VCaP (cell line): ENCODE data around the gene BNIPL.

Experiments used
- H3K27ac ChIP-seq: fragments of 450-650 bp; 2 replicates; pipeline ENCODE4 v1.5.1; 2017
- TF ChIP-seq, protein P1 (sequence below): fragments of 450-650 bp; conservative IDR thresholded peaks from 2 replicates; pipeline ENCODE4 v1.5.1; 2017; ENCODE audit warnings: mild to moderate bottlenecking, moderate library complexity

The BNIPL gene

DNA sequence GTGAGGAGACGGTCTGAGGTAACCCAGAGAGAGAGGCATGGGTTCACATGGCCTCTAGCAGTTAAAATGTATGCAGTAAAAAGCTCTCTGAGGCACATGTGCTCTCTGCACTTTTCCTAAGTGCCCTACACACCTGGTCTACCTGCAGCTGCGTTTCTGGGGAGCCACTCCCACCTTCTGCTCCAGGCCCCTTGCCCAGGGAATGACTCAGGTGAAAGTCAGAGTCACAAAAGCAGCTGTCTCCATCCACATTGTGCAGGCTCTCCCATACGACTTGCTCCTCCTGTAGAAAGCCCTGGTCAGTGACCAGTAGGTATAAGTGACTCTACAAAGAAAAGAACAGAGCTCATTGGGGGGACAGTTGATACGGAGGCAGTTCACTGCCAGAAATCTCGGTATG, 38.4 kb upstream of the BNIPL start:
- TF ChIP-seq, protein P1, sequence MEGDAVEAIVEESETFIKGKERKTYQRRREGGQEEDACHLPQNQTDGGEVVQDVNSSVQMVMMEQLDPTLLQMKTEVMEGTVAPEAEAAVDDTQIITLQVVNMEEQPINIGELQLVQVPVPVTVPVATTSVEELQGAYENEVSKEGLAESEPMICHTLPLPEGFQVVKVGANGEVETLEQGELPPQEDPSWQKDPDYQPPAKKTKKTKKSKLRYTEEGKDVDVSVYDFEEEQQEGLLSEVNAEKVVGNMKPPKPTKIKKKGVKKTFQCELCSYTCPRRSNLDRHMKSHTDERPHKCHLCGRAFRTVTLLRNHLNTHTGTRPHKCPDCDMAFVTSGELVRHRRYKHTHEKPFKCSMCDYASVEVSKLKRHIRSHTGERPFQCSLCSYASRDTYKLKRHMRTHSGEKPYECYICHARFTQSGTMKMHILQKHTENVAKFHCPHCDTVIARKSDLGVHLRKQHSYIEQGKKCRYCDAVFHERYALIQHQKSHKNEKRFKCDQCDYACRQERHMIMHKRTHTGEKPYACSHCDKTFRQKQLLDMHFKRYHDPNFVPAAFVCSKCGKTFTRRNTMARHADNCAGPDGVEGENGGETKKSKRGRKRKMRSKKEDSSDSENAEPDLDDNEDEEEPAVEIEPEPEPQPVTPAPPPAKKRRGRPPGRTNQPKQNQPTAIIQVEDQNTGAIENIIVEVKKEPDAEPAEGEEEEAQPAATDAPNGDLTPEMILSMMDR: no peak
- H3K27ac ChIP-seq: no peak overlapping the region

DNA sequence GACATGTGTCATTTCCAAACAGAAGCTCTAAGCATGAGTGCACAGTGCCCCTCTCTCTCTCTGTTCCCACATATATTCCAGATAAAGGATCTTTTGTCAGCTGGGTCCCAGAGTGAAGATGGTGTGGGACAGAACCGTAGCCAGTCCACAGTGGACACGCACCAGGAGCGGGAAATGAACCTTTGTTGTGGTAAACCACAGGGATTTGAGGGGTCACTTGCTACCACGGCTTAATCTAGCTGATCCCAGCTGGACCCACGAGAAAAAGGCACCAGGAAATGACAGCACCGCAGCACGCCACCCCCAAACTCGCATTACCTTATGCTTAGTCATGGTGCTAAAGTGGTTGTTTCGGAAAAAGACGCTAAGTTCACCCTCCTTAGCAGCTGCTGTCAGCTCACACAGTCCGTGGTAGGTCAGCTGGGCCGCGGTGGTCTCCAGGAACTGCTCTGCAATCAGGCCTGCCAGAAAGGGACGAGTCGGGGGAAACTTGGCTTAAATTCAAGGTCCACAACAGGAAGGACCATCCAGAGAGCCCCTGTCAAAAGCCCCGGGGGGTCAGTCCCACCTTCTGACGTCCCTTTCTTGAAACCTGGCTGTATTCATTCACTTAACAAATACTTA, 37.2 kb upstream of the BNIPL start:
- H3K27ac ChIP-seq: no peak overlapping the region
- TF ChIP-seq, protein P1: no peak

DNA sequence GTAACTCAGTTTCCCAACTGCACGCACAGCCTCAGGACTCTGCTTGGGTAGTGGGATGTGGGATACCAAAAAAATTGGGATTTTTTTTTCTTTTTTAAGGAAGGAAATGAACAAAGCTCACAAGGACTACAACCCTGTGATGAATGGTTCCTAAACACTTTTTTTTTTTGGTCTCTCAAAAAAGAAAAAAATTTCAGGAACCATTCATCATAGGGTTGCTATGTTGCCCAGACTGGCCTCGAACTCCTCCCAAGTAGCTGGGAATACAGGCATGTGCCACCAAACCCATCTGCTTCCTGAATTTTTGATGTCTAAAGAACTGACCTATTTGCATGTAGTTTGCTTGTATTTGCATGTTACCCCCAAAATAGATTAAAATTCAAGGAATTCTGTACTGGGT, 36.5 kb upstream of the BNIPL start:
- no peak overlapping the region for H3K27ac ChIP-seq

DNA sequence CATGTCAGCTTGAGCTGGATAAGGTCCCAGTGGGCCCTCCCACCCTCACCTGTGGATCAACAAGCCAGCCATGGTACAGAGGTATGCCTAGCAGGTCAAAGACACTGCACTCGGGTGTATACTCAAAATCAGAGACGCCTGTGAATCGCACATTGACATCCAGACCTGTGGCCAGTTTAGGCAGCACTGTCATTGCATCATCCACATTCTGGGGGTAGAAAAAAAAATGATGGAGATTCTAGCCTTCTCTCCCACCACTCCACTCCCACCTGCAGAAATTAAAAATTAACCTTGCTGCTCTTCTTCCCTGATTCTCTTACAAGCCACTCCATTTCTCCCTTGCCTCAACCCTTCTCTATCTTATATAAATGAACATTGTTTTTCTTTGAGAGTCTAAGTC, 36.0 kb upstream of the BNIPL start:
- TF ChIP-seq, protein P1: no peak
- no peak overlapping the region for H3K27ac ChIP-seq

More for the DNA sequence above, 36.5 kb upstream of the BNIPL start:
- TF ChIP-seq, protein P1: no peak

DNA sequence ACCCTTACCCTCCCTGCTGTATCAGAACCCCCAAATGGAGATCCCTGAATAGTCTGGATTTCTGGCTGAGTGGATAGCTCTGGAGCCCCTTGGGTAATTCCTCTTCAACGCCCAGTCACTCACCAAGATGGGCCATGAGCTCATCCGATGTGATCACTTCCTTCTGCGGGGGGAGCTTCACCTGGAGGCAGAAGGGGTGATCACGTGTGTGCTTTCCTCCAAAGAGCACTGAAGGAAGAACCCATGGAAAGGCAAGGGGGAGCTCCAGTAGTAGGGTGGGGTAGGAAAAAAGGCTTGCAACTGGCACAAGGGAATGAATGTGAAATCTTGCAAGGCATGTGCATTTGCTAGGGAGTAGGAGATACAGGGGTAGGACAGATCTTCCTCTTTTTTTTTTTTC, 34.8 kb upstream of the BNIPL start:
- H3K27ac ChIP-seq: no peak overlapping the region
- TF ChIP-seq, protein P1: no peak

DNA sequence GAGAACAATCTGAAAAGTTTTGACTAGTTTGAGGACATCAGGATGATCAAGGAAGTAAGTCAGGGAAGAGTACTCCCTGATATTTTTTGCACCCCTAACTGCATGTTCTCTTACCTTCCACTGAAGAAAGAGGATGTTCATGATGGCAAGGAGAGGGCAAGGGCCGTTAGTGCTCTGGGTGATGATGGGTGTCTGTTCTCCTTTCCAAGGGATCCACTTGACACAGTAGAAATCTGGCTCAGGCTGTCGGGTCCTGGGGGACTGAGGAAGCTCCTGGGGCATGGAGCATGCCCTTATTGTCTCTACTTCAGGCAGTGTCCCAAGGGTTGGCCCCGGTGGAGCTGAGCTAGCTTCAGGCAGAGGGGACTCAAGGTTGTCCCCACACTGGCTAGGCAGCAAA, 34.3 kb upstream of the BNIPL start:
- TF ChIP-seq, protein P1: no peak
- H3K27ac ChIP-seq: no peak overlapping the region

DNA sequence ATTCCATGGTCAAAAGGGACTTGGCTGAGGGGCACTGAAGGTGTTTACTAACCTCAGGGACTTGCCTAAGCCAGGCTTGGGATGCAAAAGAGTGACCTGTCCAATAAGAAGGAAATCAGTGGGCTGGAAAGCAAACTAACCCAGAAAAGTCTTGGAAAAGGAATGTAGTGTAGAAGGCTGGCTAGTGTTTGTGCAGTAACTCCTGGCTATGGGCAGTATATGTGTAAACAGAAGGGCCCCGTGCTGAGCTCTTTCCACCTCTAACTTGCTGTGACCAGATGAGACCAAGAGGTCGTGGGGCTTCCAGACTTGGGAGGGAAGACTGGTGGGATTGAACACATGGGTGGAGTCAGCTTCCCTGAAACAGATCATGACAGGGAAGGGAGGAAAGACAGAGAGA, 33.8 kb upstream of the BNIPL start:
- no peak overlapping the region for H3K27ac ChIP-seq
- TF ChIP-seq, protein P1: no peak
